HG03571 (cell line): ENCODE results near the gene CEP162.
"Not testable (repeated sequence)": the region's sequence is repeated elsewhere in the genome, so short reads cannot be mapped to it uniquely, and the experiment has no call there.

Experiments
- ATAC-seq: cut with Tn5 transposase; IDR thresholded peaks from one replicate; pipeline ENCODE4 v1.9.1; 2021; ENCODE audit not compliant: unreplicated experiment

CEP162 gene

GRCh38 chr6:84227434-84228197 is at the start of gene CEP162:
Gene CEP162 (minus strand): TSS chr6:84227643. CDS start chr6:84226393, 1,250 bp downstream.
- peak; percentile 99 for ATAC-seq

DNA sequence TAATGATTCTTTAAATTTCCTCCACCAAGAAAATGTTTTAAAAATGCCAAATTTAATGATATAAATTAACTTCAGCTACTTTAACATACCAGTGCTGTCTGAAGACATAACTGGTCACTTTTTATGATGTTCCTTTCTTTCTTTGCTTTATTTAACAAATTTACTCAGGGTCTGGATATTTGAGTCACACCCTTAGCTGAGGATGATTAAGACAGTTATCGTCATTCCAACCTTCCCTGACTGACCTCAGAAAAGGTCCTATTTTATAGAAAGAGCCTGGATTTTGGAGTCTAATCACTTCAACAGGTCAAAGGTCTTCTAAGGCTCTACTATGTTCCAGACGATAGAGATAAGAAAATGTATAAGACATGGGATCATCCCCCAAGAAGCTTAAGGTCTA is 47.4 kb upstream of the CEP162 start:
- ATAC-seq, result no peak

- ATAC-seq, result no peak
Measured at GRCh38 chr6:84273048-84273809, 45.8 kb upstream of the CEP162 start.

- ATAC-seq, result no peak
Measured at GRCh38 chr6:84272298-84272697, 44.9 kb upstream of the CEP162 start.

GRCh38 chr6:84271061-84271716 is 43.7 kb upstream of the CEP162 start:
- ATAC-seq, result no peak

GRCh38 chr6:84269947-84270733 is 42.7 kb upstream of the CEP162 start:
- ATAC-seq, result no peak

DNA sequence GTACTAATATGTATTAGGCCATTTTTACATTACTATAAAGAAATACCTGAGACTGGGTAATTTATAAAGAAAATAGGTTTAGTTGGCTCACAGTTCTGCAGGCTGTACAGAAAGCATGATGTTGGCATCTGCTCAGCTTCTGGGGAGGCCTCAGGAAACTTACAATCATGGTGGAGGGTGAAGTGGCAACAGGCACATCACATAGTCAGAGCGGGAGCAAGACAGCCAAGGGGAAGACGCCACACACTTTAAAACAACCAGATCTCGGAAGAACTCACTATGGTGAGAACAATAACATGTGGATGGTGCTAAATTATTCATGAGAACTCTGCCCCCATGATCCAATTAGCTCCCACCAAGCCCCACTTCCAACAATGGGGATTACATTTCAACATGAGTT is 41.3 kb upstream of the CEP162 start:
- no peak for ATAC-seq

DNA sequence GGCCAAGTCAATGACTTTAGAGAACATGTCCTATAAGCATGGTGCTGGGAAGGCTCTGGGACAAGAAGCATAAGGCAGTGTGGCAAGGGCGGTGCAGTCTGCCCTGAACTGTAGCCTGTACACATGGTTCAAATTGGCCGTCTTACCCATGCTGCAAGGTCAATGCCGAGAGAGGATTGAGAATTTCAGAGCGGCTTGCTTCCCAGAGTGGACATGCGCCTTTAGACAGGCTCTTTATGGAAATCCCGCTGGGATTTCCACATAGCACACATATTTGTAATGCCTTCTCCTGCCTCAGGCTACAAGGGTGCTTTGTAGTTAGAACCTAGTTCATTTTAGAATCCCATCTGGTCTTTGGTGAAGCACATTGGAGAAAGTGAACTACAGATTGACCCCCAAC is 36.1 kb upstream of the CEP162 start:
- ATAC-seq, result no peak

GRCh38 chr6:84260926-84261325 is 33.5 kb upstream of the CEP162 start:
- ATAC-seq, result no peak

GRCh38 chr6:84260196-84260595 is 32.8 kb upstream of the CEP162 start:
- ATAC-seq, result no peak

- ATAC-seq, result no peak
Measured at GRCh38 chr6:84258866-84259265, 31.4 kb upstream of the CEP162 start.

DNA sequence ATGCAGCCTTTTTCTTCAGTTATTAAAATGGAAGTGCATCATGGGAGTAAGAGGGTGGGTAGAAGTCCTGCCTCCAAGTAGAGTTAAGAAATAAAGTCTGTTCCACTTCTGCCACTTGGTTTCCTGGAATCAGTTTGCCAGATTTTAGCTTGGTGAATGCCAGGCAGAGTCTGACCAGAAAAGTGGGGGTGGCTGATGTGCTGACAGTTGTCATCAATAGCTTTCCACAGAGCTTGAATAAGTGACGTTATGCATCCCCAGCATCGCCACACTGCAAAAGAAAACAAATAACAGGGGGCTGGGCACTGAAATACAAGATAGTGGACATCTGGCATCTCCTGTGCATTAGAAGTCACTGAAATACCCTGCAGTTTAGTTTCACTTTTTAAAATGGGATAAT is 30.8 kb upstream of the CEP162 start:
- ATAC-seq, result no peak

GRCh38 chr6:84255641-84256040 is 28.2 kb upstream of the CEP162 start:
- ATAC-seq, result no peak

DNA sequence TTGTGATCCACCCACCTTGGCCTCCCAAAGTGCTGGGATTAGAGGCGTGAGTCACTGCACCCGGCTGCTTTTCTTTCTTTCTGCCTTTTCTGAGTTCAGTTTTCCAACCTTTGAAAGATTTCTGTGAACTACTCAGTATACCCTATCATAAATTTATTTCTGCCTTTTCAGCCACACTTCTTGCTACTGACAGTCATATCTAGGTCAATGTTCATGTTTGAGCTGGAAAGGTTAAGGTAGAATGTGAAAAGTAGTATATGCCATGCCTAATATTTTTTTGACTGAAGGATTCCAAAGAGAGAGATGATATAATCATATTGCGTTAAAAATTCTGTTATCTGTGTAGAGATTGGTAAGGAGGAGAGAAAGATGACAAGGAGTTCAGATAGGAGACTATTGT is 25.9 kb upstream of the CEP162 start:
- ATAC-seq, result no peak

- no peak for ATAC-seq
Measured at GRCh38 chr6:84251891-84252539, 24.6 kb upstream of the CEP162 start.

- ATAC-seq, result no peak
Measured at GRCh38 chr6:84249724-84250123, 22.3 kb upstream of the CEP162 start.

GRCh38 chr6:84244416-84245081 is 17.1 kb upstream of the CEP162 start:
- not testable (repeated sequence) for ATAC-seq

DNA sequence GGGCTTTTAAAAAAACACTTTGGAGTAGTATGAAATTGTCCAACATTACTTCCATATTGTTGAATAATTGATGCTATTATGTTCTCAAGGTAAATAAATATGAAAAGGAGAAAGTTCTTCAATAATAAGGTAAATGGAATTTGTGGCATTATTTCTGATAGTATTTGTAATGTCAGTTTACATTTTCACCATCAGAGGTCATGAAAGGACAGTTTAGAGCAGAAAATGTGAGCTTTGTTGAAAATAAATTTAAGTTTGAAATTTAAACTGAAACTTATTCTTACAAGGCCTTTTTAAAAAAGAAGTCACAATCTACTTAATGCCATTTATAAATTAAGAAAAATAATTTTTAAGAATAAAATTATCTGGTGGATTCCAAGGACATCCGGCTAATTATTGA is 15.8 kb upstream of the CEP162 start:
- no peak for ATAC-seq

- ATAC-seq, result no peak
Measured at GRCh38 chr6:84242265-84242664, 14.8 kb upstream of the CEP162 start.

- peak; percentile 5 for ATAC-seq
Measured at GRCh38 chr6:84228198-84228543, 728 bp upstream of the CEP162 start.
